Sigmoid colon (tissue), 4 donors: ENCODE data around the gene SPAG5.

Experiments used
- CTCF ChIP-seq, 4 experiments: fragments of 450-650 bp in 3 of 4; fragments of 200-600 bp in 1 of 4; IDR thresholded peaks; one replicate each; pipeline ENCODE4 v1.5.1; 2016 to 2019; ENCODE audit warnings: antibody characterized with exemption in 4 of 4, mild to moderate bottlenecking in 3 of 4, moderate library complexity in 2 of 4
- EP300 ChIP-seq, 4 donors: sonication (generic); formaldehyde crosslinking; IDR thresholded peaks; one replicate each; pipeline ENCODE4 v1.6.1; 2017; ENCODE audit warnings: antibody characterized with exemption in 4 of 4
- POLR2AphosphoS5 ChIP-seq, 4 donors: sonication (generic); formaldehyde crosslinking; IDR thresholded peaks; one replicate each; pipeline ENCODE4 v1.6.1; 2017; ENCODE audit warnings: antibody characterized with exemption in 4 of 4

GRCh38 chr17:28635506-28635905 lies 36.7 kb upstream of the SPAG5 start:
- TF ChIP-seq EP300 (IDR thresholded peaks at IDR 0.05) = no peak
- no peak for TF ChIP-seq CTCF (IDR thresholded peaks at IDR 0.05)
- TF ChIP-seq POLR2AphosphoS5 (IDR thresholded peaks at IDR 0.05) = no peak
